Caco-2 (cell line): ENCODE results near the gene CCDC61. TPM values are rescaled to one million over a fixed set of nuclear protein-coding genes. Genes with fewer than 3 reads are reported as not detected.

Experiments used
- BruUV-seq: library from RNA; stranded (reverse); fragments of 400-500 nt; replicated peaks from 2 replicates; lab custom pipeline; 2021; lab: Mats Ljungman, UMichigan
- CTCF ChIA-PET: fragments of 300-600 bp; sonication (Branson Sonifier 250); formaldehyde crosslinking; loops from one replicate; lab custom pipeline; 2022; ENCODE audit warnings: antibody characterized with exemption; lab: Charles Lee
- POLR2A ChIA-PET: fragments of 300-600 bp; sonication (Branson Sonifier 250); formaldehyde crosslinking; loops from one replicate; lab custom pipeline; 2022; ENCODE audit warnings: antibody characterized with exemption; lab: Charles Lee
- DNase-seq, 2 experiments: peaks; one replicate each; pipeline versions ENCODE4 v3.0.0 to v3.0.0-alpha.2; 2020 to 2022
- H3K27me3 ChIP-seq: replicated peaks from 2 replicates; pipeline ENCODE4 v1.6.0; 2011; ENCODE audit warnings: low read length; ENCODE audit not compliant: control insufficient read depth, insufficient read depth
- H3K36me3 ChIP-seq: 2 replicates; pipeline ENCODE4 v1.5.1; 2011; ENCODE audit warnings: low read length; ENCODE audit not compliant: control insufficient read depth, insufficient read depth
- H3K4me1 ChIP-seq: fragments of 250-450 bp; sonication (Bioruptor Pico); 2 replicates; pipeline ENCODE4 v1.5.1; 2020; ENCODE audit warnings: mild to moderate bottlenecking
- H3K4me3 ChIP-seq: 2 replicates; pipeline ENCODE4 v1.5.1; 2011; ENCODE audit warnings: low read depth, mild to moderate bottlenecking, control low read depth, low read length
- H3K9me3 ChIP-seq: fragments of 250-450 bp; sonication (Bioruptor Pico); 2 replicates; pipeline ENCODE4 v1.5.1; 2020; ENCODE audit warnings: mild to moderate bottlenecking, moderate library complexity
- H3K27ac Mint-ChIP-seq: one replicate; pipeline ENCODE4 v1.8.0; 2022; ENCODE audit warnings: mixed read lengths; ENCODE audit not compliant: unreplicated experiment
- H3K27me3 Mint-ChIP-seq: one replicate; pipeline ENCODE4 v1.8.0; 2022; ENCODE audit warnings: mixed read lengths; ENCODE audit not compliant: insufficient read depth, unreplicated experiment
- H3K36me3 Mint-ChIP-seq: one replicate; pipeline ENCODE4 v1.8.0; 2022; ENCODE audit warnings: mild to moderate bottlenecking, mixed read lengths; ENCODE audit not compliant: insufficient read depth, unreplicated experiment
- H3K4me1 Mint-ChIP-seq: one replicate; pipeline ENCODE4 v1.8.0; 2022; ENCODE audit warnings: low read depth, mixed read lengths; ENCODE audit not compliant: unreplicated experiment
- H3K4me3 Mint-ChIP-seq: one replicate; pipeline ENCODE4 v1.8.0; 2022; ENCODE audit warnings: mild to moderate bottlenecking, moderate library complexity, mixed read lengths; ENCODE audit not compliant: unreplicated experiment
- H3K9me3 Mint-ChIP-seq: one replicate; pipeline ENCODE4 v1.8.0; 2022; ENCODE audit warnings: mixed read lengths; ENCODE audit not compliant: unreplicated experiment
- CTCF ChIP-seq, 2 experiments: fragments of 200-600 bp in 1 of 2; IDR thresholded peaks; 1 replicate in 1 of 2; 2 replicates in 1 of 2; pipeline versions ENCODE4 v1.5.1 to v1.8.0; 2011 to 2022; ENCODE audit warnings: antibody characterized with exemption in 1 of 2, control low read depth in 1 of 2, inconsistent platforms in 1 of 2, low read depth in 1 of 2, low read length in 1 of 2, mild to moderate bottlenecking in 1 of 2, moderate library complexity in 1 of 2; ENCODE audit not compliant: insufficient read depth in 1 of 2, severe bottlenecking in 1 of 2, unreplicated experiment in 1 of 2
- intact Hi-C: fragments of 100-400 bp; cut with micrococcal nuclease; formaldehyde crosslinking; loops from one replicate; pipeline ENCODE4 v1.10.0; 2022; ENCODE audit not compliant: unreplicated experiment
- total RNA-seq: library from RNA; stranded (reverse); gene quantifications from 2 replicates; pipeline ENCODE4 v1.2.3, GENCODE V29; 2022

The CCDC61 gene
- total RNA-seq, 1 experiment from 2014 or later = 21.1 TPM

- no peak overlapping the region for H3K27ac Mint-ChIP-seq
- intact Hi-C loops = loop anchor here (5.0 kb wide), 1 partner anchor 72 kb away; no protein-coding TSS in a partner anchor
- no peak for TF ChIP-seq CTCF (IDR thresholded peaks at IDR 0.05; ENCODE audit: insufficient read depth in 1 of 2, low read depth in 1 of 2, low read length in 1 of 2, severe bottlenecking in 1 of 2, unreplicated experiment in 1 of 2)
- DNase-seq = no peak
- peaks cover 5% of the 10 kb centered on the region for H3K4me1 Mint-ChIP-seq
- H3K4me3 Mint-ChIP-seq = no peak overlapping the region
- Histone ChIP-seq H3K4me3 (no peak overlapping the region), H3K27me3 (no peaks in the 10 kb centered on the region), H3K4me1 (no peaks in the 10 kb centered on the region), H3K9me3 (no peaks in the 10 kb centered on the region), H3K36me3 (no peaks in the 10 kb centered on the region)
- ChIA-PET CTCF (no interaction called here), POLR2A (no interaction called here)
- BruUV-seq = no TSS peak
- H3K27me3 Mint-ChIP-seq = no peaks in the 10 kb centered on the region
- H3K9me3 Mint-ChIP-seq = no peaks in the 10 kb centered on the region
- H3K36me3 Mint-ChIP-seq = no peaks in the 10 kb centered on the region
Measured at GRCh38 chr19:45998834-45999233, 3.6 kb downstream of the CCDC61 start.

- DNase-seq = no peak
- H3K36me3 Mint-ChIP-seq = no peaks in the 10 kb centered on the region
- ChIA-PET POLR2A (no interaction called here), CTCF (no interaction called here)
- TF ChIP-seq CTCF (IDR thresholded peaks at IDR 0.05; ENCODE audit: insufficient read depth in 1 of 2, low read depth in 1 of 2, low read length in 1 of 2, severe bottlenecking in 1 of 2, unreplicated experiment in 1 of 2) = no peak
- H3K27me3 Mint-ChIP-seq = no peaks in the 10 kb centered on the region
- intact Hi-C loops = loop anchor here (5.0 kb wide), 1 partner anchor 72 kb away; no protein-coding TSS in a partner anchor
- H3K36me3 ChIP-seq = no peaks in the 10 kb centered on the region
- H3K9me3 ChIP-seq = no peaks in the 10 kb centered on the region
- no peaks in the 10 kb centered on the region for H3K4me1 ChIP-seq
- peak overlapping the region; percentile 36 for H3K27ac Mint-ChIP-seq
- no peaks in the 10 kb centered on the region for H3K9me3 Mint-ChIP-seq
- peaks cover 5% of the 10 kb centered on the region for H3K4me1 Mint-ChIP-seq
- no peaks in the 10 kb centered on the region for H3K27me3 ChIP-seq
- H3K4me3 Mint-ChIP-seq = no peak overlapping the region
- BruUV-seq = no TSS peak
- H3K4me3 ChIP-seq = no peak overlapping the region
Measured at GRCh38 chr19:45999653-46000121, 4.4 kb downstream of the CCDC61 start.

GRCh38 chr19:46000491-46001246, 5.4 kb downstream of the CCDC61 start:
- ChIA-PET POLR2A (no interaction called here), CTCF (no interaction called here)
- no TSS peak for BruUV-seq
- Histone ChIP-seq H3K4me3 (no peak overlapping the region), H3K36me3 (no peaks in the 10 kb centered on the region), H3K9me3 (no peaks in the 10 kb centered on the region), H3K4me1 (no peaks in the 10 kb centered on the region), H3K27me3 (no peaks in the 10 kb centered on the region)
- H3K9me3 Mint-ChIP-seq = no peaks in the 10 kb centered on the region
- peaks cover 5% of the 10 kb centered on the region for H3K4me1 Mint-ChIP-seq
- no peak for DNase-seq
- peak overlapping the region; percentile 36 for H3K27ac Mint-ChIP-seq
- no peak for TF ChIP-seq CTCF (IDR thresholded peaks at IDR 0.05; ENCODE audit: insufficient read depth in 1 of 2, low read depth in 1 of 2, low read length in 1 of 2, severe bottlenecking in 1 of 2, unreplicated experiment in 1 of 2)
- intact Hi-C loops = no loop called here
- no peak overlapping the region for H3K4me3 Mint-ChIP-seq
- H3K27me3 Mint-ChIP-seq = no peaks in the 10 kb centered on the region
- H3K36me3 Mint-ChIP-seq = no peaks in the 10 kb centered on the region
